Neuronal stem cell (in vitro differentiated cells): ENCODE results near the gene CAMTA1.

Experiments used
- DNase-seq: peaks from one replicate; pipeline ENCODE4 v3.0.0-alpha.2; 2013; ENCODE audit warnings: low spot score
- H2AFZ ChIP-seq: one replicate; pipeline ENCODE4 v1.6.1; 2013; ENCODE audit warnings: mild to moderate bottlenecking, low read length, inconsistent platforms
- H2AK5ac ChIP-seq: 2 replicates; pipeline ENCODE4 v1.6.1; 2013; ENCODE audit warnings: low read depth, mild to moderate bottlenecking, inconsistent platforms, low read length, moderate library complexity, mixed read lengths
- H2BK120ac ChIP-seq: 2 replicates; pipeline ENCODE4 v1.6.1; 2013; ENCODE audit warnings: low read depth, mild to moderate bottlenecking, inconsistent platforms, low read length, moderate library complexity, mixed read lengths
- H2BK12ac ChIP-seq: one replicate; pipeline ENCODE4 v1.6.1; 2013; ENCODE audit warnings: low read length, inconsistent platforms
- H2BK15ac ChIP-seq: 2 replicates; pipeline ENCODE4 v1.6.1; 2013; ENCODE audit warnings: mild to moderate bottlenecking, low read length, inconsistent platforms, mixed read lengths
- H2BK5ac ChIP-seq: one replicate; pipeline ENCODE4 v1.6.1; 2013; ENCODE audit warnings: inconsistent platforms, mild to moderate bottlenecking, low read length, moderate library complexity
- H3K14ac ChIP-seq: one replicate; pipeline ENCODE4 v1.6.1; 2013; ENCODE audit warnings: low read length, inconsistent platforms
- H3K18ac ChIP-seq: 2 replicates; pipeline ENCODE4 v1.6.1; 2013; ENCODE audit warnings: low read length, inconsistent platforms
- H3K23ac ChIP-seq: 2 replicates; pipeline ENCODE4 v1.6.1; 2013; ENCODE audit warnings: low read depth, mild to moderate bottlenecking, mixed read lengths, low read length, inconsistent platforms; ENCODE audit not compliant: poor library complexity
- H3K27ac ChIP-seq: replicated peaks from 3 replicates; pipeline ENCODE4 v1.5.1; 2013; ENCODE audit warnings: low read length, inconsistent platforms
- H3K27me3 ChIP-seq, 3 experiments: 2 replicates each; pipeline ENCODE4 v1.6.1; 2013; ENCODE audit warnings: low read length in 3 of 3, mild to moderate bottlenecking in 2 of 3, inconsistent platforms in 1 of 3, low read depth in 1 of 3, mixed read lengths in 1 of 3, moderate library complexity in 1 of 3; ENCODE audit not compliant: control insufficient read depth in 3 of 3, insufficient read depth in 3 of 3
- H3K36me3 ChIP-seq, 2 donors: replicated peaks in 1 of 2; 2 replicates each; pipeline ENCODE4 v1.6.1; 2013; ENCODE audit warnings: low read length in 2 of 2; ENCODE audit not compliant: control insufficient read depth in 2 of 2, insufficient read depth in 2 of 2
- H3K4ac ChIP-seq: 2 replicates; pipeline ENCODE4 v1.6.1; 2013; ENCODE audit warnings: inconsistent platforms, mild to moderate bottlenecking, low read length, moderate library complexity
- H3K4me1 ChIP-seq, 2 donors: 1 replicate in 1 of 2; 2 replicates in 1 of 2; pipeline ENCODE4 v1.6.1; 2013; ENCODE audit warnings: low read length in 2 of 2, low read depth in 1 of 2; ENCODE audit not compliant: control insufficient read depth in 2 of 2, insufficient read depth in 1 of 2
- H3K4me2 ChIP-seq: one replicate; pipeline ENCODE4 v1.6.1; 2013; ENCODE audit warnings: mild to moderate bottlenecking, low read length, inconsistent platforms; ENCODE audit not compliant: insufficient read depth, poor library complexity, severe bottlenecking
- H3K4me3 ChIP-seq, 2 donors: 2 replicates each; pipeline ENCODE4 v1.5.1; 2013; ENCODE audit warnings: low read length in 2 of 2, mild to moderate bottlenecking in 2 of 2, inconsistent platforms in 1 of 2, moderate library complexity in 1 of 2
- H3K79me1 ChIP-seq: one replicate; pipeline ENCODE4 v1.6.1; 2013; ENCODE audit warnings: low read depth, mild to moderate bottlenecking, inconsistent platforms, low read length, moderate library complexity
- H3K9ac ChIP-seq: one replicate; pipeline ENCODE4 v1.6.1; 2013; ENCODE audit warnings: mild to moderate bottlenecking, low read depth, low read length, inconsistent platforms; ENCODE audit not compliant: poor library complexity
- H3K9me3 ChIP-seq, 2 donors: replicated peaks in 1 of 2; 2 replicates each; pipeline versions ENCODE3 to v1.6.1; 2013; ENCODE audit warnings: low read length in 2 of 2, mild to moderate bottlenecking in 2 of 2, inconsistent platforms in 1 of 2, low read depth in 1 of 2, mixed read lengths in 1 of 2, moderate library complexity in 1 of 2; ENCODE audit not compliant: control insufficient read depth in 2 of 2, insufficient read depth in 1 of 2
- H4K8ac ChIP-seq: one replicate; pipeline ENCODE4 v1.6.1; 2013; ENCODE audit warnings: low read depth, mild to moderate bottlenecking, inconsistent platforms, low read length, moderate library complexity
- H4K91ac ChIP-seq: one replicate; pipeline ENCODE4 v1.6.1; 2013; ENCODE audit warnings: low read length, low read depth, mild to moderate bottlenecking, inconsistent platforms; ENCODE audit not compliant: poor library complexity
- WGBS, 2 donors: extraction: QIAGEN DNeasy Blood & Tissue Kit; methylation state at CpG; one replicate each; pipeline ENCODE4 v1.1.7; 2013; ENCODE audit warnings: missing lambda C conversion rate in 2 of 2, mixed read lengths in 1 of 2; ENCODE audit not compliant: insufficient read length in 2 of 2, insufficient replicate concordance in 1 of 2; ENCODE audit errors: extremely low coverage in 2 of 2; 5-methylcytosine and 5-hydroxymethylcytosine counted together

The CAMTA1 gene

GRCh38 chr1:7100479-7100878 is 315.2 kb downstream of the CAMTA1 start:
- H3K4ac ChIP-seq: no peak overlapping the region
- H4K91ac ChIP-seq: no peak overlapping the region
- no peak overlapping the region for H2BK15ac ChIP-seq
- H2BK5ac ChIP-seq: no peak overlapping the region
- H3K27me3 ChIP-seq: peaks cover 0 to 23% (median 4%) of the 10 kb centered on the region in 3 experiments
- H3K4me1 ChIP-seq: peaks cover 0 to 4% of the 10 kb centered on the region in 2 donors
- no CpG with 5 or more reads among the region's 8 CpGs for WGBS, 2 donors
- no peak overlapping the region for H3K27ac ChIP-seq
- no peak for DNase-seq
- H3K18ac ChIP-seq: no peak overlapping the region
- H3K9me3 ChIP-seq: peaks cover 0 to 9% of the 10 kb centered on the region in 2 donors
- H2AK5ac ChIP-seq: no peak overlapping the region
- H3K23ac ChIP-seq: no peak overlapping the region
- no peak overlapping the region for H2AFZ ChIP-seq
- no peak overlapping the region for H2BK12ac ChIP-seq
- peaks cover 0 to 6% of the 10 kb centered on the region in 2 donors for H3K36me3 ChIP-seq
- no peak overlapping the region for H3K9ac ChIP-seq
- no peak overlapping the region for H4K8ac ChIP-seq
- no peaks in the 10 kb centered on the region for H3K79me1 ChIP-seq
- H2BK120ac ChIP-seq: no peak overlapping the region
- no peak overlapping the region for H3K14ac ChIP-seq
- H3K4me2 ChIP-seq: no peak overlapping the region
- H3K4me3 ChIP-seq: no peak overlapping the region

- Histone ChIP-seq H4K91ac (no peak overlapping the region), H3K4ac (no peak overlapping the region), H2AK5ac (no peak overlapping the region), H3K79me1 (no peaks in the 10 kb centered on the region), H3K4me1 (peaks cover 0 to 4% of the 10 kb centered on the region in 2 donors), H4K8ac (no peak overlapping the region), H3K36me3 (peaks cover 0 to 6% of the 10 kb centered on the region in 2 donors), H3K27ac (no peak overlapping the region), H3K14ac (no peak overlapping the region), H2BK15ac (no peak overlapping the region), H3K18ac (no peak overlapping the region), H2BK120ac (no peak overlapping the region), H3K9ac (no peak overlapping the region), H3K4me3 (no peak overlapping the region), H3K9me3 (peaks cover 0 to 9% of the 10 kb centered on the region in 2 donors), H2BK5ac (no peak overlapping the region), H3K23ac (no peak overlapping the region), H3K27me3 (peaks cover 0 to 16% (median 4%) of the 10 kb centered on the region in 3 experiments), H2AFZ (no peak overlapping the region), H2BK12ac (no peak overlapping the region), H3K4me2 (no peak overlapping the region)
- DNase-seq: no peak
- no CpG with 5 or more reads among the region's 5 CpGs for WGBS, 2 donors
Observed at GRCh38 chr1:7101187-7101586, 315.9 kb downstream of the CAMTA1 start.

GRCh38 chr1:7103361-7103782 is 318.1 kb downstream of the CAMTA1 start:
- no peak for DNase-seq
- Histone ChIP-seq H2BK120ac (no peak overlapping the region), H3K4me2 (no peak overlapping the region), H3K9me3 (peaks cover 0 to 9% of the 10 kb centered on the region in 2 donors), H3K23ac (no peak overlapping the region), H2AFZ (no peak overlapping the region), H4K91ac (no peak overlapping the region), H3K27ac (peak overlapping the region; percentile 13), H3K18ac (no peak overlapping the region), H3K9ac (peak overlapping the region; percentile 65), H2BK5ac (no peak overlapping the region), H3K27me3 (peaks cover 0 to 8% (median 4%) of the 10 kb centered on the region in 3 experiments), H3K79me1 (no peaks in the 10 kb centered on the region), H3K36me3 (peaks cover 0 to 6% of the 10 kb centered on the region in 2 donors), H4K8ac (no peak overlapping the region), H2BK15ac (no peak overlapping the region), H3K4ac (no peak overlapping the region), H3K14ac (peak overlapping the region; percentile 10), H3K4me1 (peaks cover 0 to 10% of the 10 kb centered on the region in 2 donors), H3K4me3 (peak overlapping the region in 1 of 2 donors; percentile 70), H2BK12ac (no peak overlapping the region), H2AK5ac (no peak overlapping the region)
- WGBS, 2 donors: 100% methylated on average over 5 of the region's 7 CpGs; no CpG with 5 or more reads in 1 of the 2 donors

- H3K14ac ChIP-seq: no peak overlapping the region
- H3K4ac ChIP-seq: no peak overlapping the region
- no peak overlapping the region for H4K8ac ChIP-seq
- H4K91ac ChIP-seq: no peak overlapping the region
- no peak overlapping the region for H3K9ac ChIP-seq
- H3K27me3 ChIP-seq: peaks cover 0 to 8% (median 4%) of the 10 kb centered on the region in 3 experiments
- H3K9me3 ChIP-seq: peaks cover 0 to 9% of the 10 kb centered on the region in 2 donors
- DNase-seq: no peak
- peaks cover 0 to 6% of the 10 kb centered on the region in 2 donors for H3K36me3 ChIP-seq
- peaks cover 0 to 10% of the 10 kb centered on the region in 2 donors for H3K4me1 ChIP-seq
- H2AK5ac ChIP-seq: no peak overlapping the region
- no peak overlapping the region for H2BK5ac ChIP-seq
- peak overlapping the region; percentile 1 for H2BK12ac ChIP-seq
- no peak overlapping the region for H3K27ac ChIP-seq
- H3K23ac ChIP-seq: no peak overlapping the region
- no peak overlapping the region for H2AFZ ChIP-seq
- no peak overlapping the region for H2BK15ac ChIP-seq
- H3K18ac ChIP-seq: no peak overlapping the region
- WGBS, 2 donors: 100% methylated on average over 3 to 5 of the region's 6 CpGs
- H3K4me2 ChIP-seq: no peak overlapping the region
- H3K4me3 ChIP-seq: peak overlapping the region in 1 of 2 donors; percentile 66
- no peak overlapping the region for H2BK120ac ChIP-seq
- H3K79me1 ChIP-seq: no peaks in the 10 kb centered on the region
Observed at GRCh38 chr1:7103874-7104273, 318.6 kb downstream of the CAMTA1 start.
